SK-N-MC (cell line): ENCODE data around the gene FAM136A.
A peak's percentile ranks its signal among the peaks of the same experiment; 100 is the strongest.

Source experiments
- EZH2 ChIP-seq: fragments of 200-600 bp; sonication (generic); IDR thresholded peaks from one replicate; pipeline ENCODE4 v1.6.1; 2017; ENCODE audit warnings: antibody characterized with exemption
- FOXP2 ChIP-seq: optimal IDR thresholded peaks from 2 replicates; pipeline ENCODE3; 2011; ENCODE audit warnings: mild to moderate bottlenecking, moderate library complexity; ENCODE audit not compliant: insufficient read depth; ENCODE audit errors: extremely low read length, control extremely low read depth
- POLR2AphosphoS5 ChIP-seq: IDR thresholded peaks from 2 replicates; pipeline ENCODE4 v1.6.1; 2012; ENCODE audit warnings: mild to moderate bottlenecking, low read depth, low read length, borderline replicate concordance

DNA sequence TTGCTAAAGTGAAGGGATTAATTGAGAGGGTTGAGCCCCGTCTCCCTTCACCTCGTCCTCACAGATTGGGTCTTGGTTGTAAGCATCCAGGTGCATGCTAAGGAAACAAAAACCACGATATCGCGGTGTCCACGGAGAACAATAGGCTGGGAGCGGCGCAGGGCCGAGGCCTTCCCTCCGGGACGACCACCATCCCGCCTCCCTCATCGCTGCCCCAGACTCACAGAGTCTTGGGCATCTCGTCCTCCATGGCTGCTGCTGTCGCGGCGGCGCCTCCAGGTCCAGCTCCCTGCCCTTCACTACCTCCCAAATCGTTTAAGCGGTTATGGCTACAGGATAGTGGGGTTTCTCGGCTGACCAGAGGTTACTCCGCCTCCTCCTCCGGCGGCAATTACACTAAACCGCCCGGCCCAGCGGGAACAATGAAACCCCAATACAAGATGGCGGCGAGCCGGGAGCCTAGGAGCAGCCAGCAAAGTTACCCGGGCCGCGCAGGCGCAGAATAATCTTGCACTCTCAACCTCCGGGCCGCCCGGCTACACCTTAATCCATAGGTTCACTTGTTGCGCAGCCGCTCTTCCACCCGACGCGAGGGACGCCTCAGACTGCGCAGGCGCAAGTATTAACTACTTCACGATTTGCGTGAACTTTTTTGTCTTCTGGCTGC is 53.6 kb downstream of the FAM136A start, which contains the start of gene TIA1:
- peak; percentile 92 for TF ChIP-seq POLR2AphosphoS5
- TF ChIP-seq EZH2, result no peak
- TF ChIP-seq FOXP2, result no peak
